Ramos (cell line): ENCODE data around the gene TIMMDC1.

Source experiments
- in situ Hi-C: fragments of 300-500 bp; cut with MboI; formaldehyde crosslinking; loops from one replicate; pipeline ENCODE4 v1.14.3; 2022; ENCODE audit warnings: low sequenced_read_pairs; ENCODE audit not compliant: unreplicated experiment

TIMMDC1 gene

DNA sequence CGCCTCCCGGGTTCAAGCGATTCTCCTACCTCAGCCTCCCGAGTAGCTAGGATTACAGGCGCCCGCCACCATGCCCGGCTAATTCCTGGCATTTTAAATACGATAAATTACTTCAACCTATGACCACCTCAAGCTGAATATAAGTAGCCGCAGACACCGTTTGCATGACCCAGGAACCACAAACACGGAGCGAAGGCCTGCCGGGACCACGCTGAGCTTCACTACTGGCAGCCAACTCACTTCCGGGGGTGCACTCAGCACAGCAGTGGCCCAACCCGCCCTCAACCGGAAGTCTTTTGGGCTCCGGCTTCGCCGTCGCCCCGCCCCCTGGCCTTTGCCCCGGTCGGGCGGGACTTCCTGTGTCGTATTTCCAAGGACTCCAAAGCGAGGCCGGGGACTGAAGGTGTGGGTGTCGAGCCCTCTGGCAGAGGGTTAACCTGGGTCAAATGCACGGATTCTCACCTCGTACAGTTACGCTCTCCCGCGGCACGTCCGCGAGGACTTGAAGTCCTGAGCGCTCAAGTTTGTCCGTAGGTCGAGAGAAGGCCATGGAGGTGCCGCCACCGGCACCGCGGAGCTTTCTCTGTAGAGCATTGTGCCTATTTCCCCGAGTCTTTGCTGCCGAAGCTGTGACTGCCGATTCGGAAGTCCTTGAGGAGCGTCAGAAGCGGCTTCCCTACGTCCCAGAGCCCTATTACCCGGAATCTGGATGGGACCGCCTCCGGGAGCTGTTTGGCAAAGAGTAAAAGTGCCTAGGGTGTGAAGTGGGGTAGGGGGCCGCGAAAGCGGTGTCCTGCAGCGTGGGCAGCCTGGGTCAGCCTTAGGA lies at the start of gene TIMMDC1:
TSS of gene TIMMDC1 (plus strand) at position 362 of the 826 bp plus-strand sequence. CDS start at position 549, 187 bp downstream.
- in situ Hi-C loops = no loop called here

- in situ Hi-C loops = no loop called here
Observed at GRCh38 chr3:119453822-119454221, 44.5 kb upstream of the TIMMDC1 start.

- in situ Hi-C loops = no loop called here
Observed at GRCh38 chr3:119456469-119456868, 41.9 kb upstream of the TIMMDC1 start.

GRCh38 chr3:119457246-119457645 lies 41.1 kb upstream of the TIMMDC1 start:
- in situ Hi-C loops = no loop called here

DNA sequence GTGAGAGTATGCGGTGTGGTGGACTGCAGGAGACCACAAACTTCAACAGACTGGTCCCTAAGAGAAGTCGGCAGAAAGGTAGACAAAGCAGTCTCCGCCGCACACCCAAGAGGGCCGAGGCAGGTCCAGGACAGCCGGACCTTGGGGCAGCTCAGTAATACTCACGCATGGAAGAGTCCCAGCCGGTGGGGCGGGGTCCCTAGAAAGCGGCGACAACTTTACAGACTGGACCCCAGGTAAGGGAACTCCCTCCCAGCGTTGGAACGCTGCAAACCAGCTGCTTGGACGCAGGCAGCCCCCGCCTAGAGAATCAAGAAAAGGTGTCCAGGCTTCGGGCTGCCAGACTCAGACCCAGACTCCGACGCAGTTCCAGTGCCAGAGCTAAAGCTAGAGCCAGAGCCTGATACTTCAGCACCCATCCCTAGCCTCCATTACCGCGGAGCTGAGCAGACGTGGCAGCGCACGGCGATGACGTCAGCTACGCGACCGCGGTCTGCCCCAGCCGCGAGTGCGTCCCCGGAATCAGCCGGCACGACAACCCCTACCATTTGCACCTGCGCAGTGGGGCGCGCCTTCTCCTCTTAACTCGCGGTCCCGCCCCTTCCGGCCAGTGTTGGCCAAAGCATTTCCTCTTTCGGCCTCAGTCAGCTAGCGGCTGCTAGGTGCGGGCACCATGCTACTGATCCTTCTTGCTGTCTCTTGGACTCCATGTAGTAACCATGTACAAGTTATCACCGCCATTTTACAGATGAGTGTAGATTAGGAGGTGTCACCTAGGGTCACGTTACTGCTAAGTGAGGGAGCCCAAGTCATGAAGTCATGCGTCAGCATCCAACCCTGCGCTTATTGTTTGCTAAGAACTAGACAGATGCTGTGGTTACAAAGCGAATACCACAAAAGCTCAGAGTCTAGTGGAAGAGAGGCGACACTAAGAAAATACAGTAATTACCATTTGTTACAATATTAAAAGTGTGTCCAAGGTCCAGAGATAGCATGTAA lies 34.9 kb upstream of the TIMMDC1 start, which contains the start of gene TMEM39A:
TSS of gene TMEM39A (minus strand) at position 445 of the 999 bp plus-strand sequence. CDS start 1,541 bp downstream, outside the sequence.
- in situ Hi-C loops = no loop called here

DNA sequence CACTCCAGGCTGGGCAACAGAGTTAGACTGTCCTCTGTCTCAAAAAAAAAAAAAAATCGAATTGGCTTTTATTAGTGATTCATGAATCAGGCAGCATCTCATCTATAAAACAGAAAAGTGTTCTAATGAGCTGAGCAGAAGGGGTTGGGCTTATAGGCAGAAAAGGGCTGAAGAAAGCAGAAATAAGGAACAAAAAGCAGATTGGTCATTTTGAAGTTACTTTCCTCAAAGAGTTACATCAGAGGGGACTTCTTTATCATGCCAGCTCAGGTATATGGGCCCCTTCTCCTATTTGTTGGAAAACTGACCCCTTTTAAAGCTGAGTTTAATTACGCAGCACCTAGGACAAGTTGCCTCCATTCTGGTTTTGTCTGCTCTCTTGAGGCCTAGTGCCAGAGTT lies 30.3 kb upstream of the TIMMDC1 start:
- in situ Hi-C loops = no loop called here

DNA sequence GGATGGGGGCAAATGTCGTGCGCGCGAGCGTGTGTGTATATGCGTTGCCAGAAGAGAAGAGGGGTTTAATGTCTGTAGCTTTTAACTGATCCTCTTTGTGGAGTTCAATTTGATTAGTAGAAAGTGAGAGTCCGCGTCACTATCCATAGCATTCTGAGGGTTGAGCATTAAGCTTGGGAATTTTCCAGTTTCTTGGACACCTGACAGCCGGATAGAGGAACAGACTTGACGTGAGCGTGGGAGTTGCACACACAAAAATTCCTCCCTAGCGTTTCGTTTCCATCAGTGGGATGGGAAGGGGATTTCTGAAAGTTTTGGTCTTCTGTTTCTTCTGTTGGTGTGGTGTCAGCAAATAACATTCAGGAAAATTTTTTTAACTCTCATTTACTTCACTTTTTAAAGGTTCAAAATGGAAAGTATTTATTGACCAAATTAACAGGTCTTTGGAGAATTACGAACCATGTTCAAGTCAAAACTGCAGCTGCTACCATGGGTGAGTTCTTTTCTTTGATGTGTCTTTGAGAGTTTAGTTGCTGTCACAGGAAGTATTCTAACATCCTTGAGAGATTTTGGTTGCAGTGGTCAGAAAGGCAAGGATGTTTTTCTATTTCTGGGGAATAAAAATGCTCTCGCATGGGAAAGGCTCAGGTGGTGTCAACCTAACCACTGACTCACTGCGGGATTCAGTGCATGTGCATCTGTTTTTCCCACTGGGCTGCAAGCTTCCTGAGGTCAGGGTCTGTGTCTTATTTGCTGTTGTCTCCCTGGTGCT lies 28.7 kb upstream of the TIMMDC1 start:
- in situ Hi-C loops = no loop called here

- in situ Hi-C loops = no loop called here
Observed at GRCh38 chr3:119470866-119471265, 27.5 kb upstream of the TIMMDC1 start.

- in situ Hi-C loops = no loop called here
Observed at GRCh38 chr3:119481079-119481478, 17.3 kb upstream of the TIMMDC1 start.

DNA sequence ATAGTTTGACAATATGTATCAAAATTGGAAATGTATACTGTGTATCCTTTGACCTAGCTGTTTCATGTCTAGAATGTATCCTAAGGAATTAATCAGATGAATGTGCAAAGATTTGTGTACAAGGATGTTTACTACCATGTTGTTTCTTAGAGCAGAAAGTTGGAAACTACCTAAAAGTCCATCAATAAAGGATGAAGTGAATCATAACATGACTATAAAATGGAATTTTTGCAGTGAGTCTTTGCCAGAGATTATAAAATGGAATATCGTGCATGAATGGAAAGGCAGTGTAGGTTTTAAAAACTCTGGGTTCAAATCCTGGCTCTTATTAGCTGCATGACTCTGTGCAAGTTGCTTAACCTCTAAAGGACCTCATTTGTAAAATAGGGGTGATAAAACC lies 15.2 kb upstream of the TIMMDC1 start:
- in situ Hi-C loops = no loop called here

DNA sequence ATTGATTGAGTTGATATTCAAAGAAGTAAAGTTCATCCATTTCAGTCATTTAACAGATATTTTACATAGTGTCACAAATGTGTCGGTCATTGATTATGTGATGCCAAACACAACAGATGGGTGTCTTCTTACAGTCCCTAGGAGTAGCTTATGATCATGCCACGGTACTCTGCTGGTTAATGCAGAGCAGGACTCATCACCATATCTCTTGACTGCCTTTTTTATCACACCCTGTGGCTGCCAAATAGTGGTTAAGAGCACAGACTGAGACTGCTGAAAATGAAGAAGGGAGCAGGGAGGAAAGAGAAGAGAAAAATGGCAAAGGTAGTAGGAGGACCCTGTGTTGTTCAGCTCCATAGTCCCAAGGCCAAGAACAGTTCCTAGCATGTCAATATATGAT lies 12.8 kb upstream of the TIMMDC1 start:
- in situ Hi-C loops = no loop called here

GRCh38 chr3:119490153-119490552 lies 8.2 kb upstream of the TIMMDC1 start:
- in situ Hi-C loops = no loop called here

DNA sequence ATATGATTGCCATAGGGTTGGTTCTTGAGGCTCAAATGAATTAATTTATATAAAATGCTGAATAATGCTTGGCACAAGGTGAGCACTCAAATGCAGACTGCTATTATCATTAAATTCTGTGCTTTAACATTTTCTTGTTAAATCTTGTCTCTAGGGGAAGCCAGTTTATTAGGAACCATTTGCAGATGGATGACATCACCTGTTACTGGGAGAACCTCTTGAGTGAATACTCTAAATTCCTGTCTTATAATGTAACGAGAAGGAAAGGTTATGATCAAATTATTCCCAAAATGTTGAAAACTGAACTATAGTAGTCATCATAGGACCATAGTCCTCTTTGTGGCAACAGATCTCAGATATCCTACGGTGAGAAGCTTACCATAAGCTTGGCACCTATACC lies 6.2 kb upstream of the TIMMDC1 start:
- in situ Hi-C loops = no loop called here

DNA sequence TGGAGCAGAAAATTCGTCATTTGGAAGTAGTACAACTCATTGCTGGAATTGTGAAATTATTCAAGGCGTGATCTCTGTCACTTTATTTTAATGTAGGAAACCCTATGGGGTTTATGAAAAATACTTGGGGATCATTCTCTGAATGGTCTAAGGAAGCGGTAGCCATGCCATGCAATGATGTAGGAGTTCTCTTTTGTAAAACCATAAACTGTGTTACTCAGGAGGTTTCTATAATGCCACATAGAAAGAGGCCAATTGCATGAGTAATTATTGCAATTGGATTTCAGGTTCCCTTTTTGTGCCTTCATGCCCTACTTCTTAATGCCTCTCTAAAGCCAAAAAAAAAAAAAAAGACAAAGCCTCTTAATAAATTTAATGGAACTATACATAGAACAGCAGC lies 5.5 kb upstream of the TIMMDC1 start:
- in situ Hi-C loops = no loop called here

GRCh38 chr3:119494597-119494996 lies 3.8 kb upstream of the TIMMDC1 start:
- in situ Hi-C loops = no loop called here

DNA sequence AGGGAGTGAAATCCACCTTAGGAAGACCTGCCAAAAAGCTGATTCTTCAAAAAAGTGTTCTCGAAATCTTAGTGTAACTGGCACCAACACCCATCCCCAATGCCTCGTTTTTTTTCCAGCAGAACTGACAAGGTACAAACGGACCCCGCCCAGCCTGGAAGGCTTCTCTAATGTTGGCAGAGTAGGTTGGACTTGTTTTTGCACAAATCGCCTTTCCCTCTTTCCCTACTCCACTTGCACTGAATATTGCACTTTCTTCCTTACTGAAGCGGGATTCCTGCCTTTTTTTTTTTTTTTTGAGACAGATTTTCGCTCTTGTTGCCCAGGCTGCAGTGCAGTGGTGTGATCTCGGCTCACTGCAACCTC lies 544 bp upstream of the TIMMDC1 start:
- in situ Hi-C loops = no loop called here

DNA sequence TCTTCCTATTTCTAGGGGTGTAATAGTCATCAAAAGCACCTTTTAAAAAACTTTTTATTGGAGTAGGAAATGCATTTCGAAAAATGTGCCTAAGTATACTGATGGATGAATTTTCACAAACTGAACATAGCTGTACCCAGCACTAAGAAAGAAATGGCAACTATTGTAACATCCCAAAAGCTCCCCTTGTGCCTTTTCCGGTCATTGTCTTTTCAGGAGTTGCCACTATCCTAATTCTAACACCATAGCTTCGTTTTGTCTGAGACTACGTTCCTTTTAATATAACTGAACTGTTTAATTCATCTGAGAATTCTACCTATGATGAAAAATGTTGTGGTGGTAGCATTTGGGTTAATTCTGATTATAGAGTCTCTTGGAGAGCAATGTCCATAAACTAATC lies 1.9 kb downstream of the TIMMDC1 start:
- in situ Hi-C loops = no loop called here

GRCh38 chr3:119500901-119501300 lies 2.6 kb downstream of the TIMMDC1 start:
- in situ Hi-C loops = no loop called here

DNA sequence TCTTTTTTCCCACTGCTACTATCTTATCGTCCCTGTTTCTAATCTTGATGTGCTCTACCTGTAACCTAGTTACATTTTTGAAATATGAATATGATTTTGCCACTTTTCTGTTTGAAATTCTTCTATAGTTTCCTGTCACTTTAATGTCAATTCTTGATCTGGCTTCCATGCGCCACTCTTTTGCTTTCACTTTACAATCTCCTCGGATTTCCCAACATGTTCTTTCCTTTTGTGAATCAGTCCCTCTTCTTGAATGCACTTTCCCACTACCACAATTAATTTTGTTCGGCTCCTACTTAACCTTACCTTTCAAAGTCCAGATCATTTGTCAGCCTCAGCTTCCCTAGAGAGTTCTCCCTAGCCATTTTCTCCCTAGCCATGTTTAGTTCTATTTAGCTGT lies 8.3 kb downstream of the TIMMDC1 start:
- in situ Hi-C loops = no loop called here

- in situ Hi-C loops = no loop called here
Observed at GRCh38 chr3:119507404-119507803, 9.1 kb downstream of the TIMMDC1 start.
